ENCODE data around the gene ZNF446. TPM values are rescaled to one million over a fixed set of nuclear protein-coding genes. Genes with fewer than 3 reads are reported as not detected.

Gene ZNF446
- total and polyA plus RNA-seq, 10 of the 15 experiments (the other 5 are each of a cell fraction or from before 2014, with no cell fraction given), result 0.14 to 6.9 (median 4.1) TPM

DNA sequence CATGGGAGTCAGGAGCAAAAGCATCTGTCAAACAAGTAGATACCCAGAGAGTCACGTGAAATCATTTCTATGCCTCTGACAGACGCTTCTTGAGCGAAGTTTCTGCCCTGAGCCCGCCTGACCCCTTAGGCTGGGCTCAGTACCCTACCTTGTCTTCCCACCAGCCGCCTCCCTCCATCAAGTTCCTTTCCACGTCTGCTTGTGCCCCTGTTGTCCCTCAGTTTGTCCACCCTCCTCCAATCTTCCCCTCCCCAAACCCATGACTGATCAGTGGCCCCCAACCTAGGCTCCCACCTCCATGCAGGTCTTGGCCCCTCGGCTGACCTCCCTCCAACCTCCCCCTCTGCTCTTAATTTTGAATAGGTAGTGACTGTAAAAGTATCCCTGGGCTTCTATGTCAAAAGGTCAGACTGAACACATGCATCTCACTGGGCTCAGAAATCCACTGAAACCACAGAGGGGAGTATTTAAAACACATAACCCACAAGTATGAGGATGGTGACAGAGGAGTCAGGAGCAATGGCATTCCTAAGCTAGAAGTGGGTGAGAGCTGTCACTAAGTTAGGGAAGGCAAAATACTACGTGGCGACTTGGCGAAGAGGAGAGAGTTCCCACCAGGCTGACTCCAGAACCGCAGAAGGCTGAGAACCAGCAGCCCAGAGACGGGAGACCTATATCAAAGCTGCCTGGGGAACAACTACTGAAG is 1.7 kb upstream of the ZNF446 start:
- H3K4me3 ChIP-seq, result no peak overlapping the region

More for the DNA sequence above, 1.7 kb upstream of the ZNF446 start:
- FAIRE-seq (no peak), DNase-seq (ENCODE audit: low read depth, low spot score) (no peak), ATAC-seq (no peak)
- SMC1A ChIA-PET (ENCODE audit: uncharacterized antibody, unreplicated experiment), result interaction anchor here (0.9 to 1.3 kb wide), 2 partner anchors 14 to 22 kb away, joined by 3 read pairs; partner anchors contain the start of gene ZNF324B
- Histone ChIP-seq H4K20me1 (ENCODE audit: control insufficient read depth, insufficient read depth) (no peaks in the 10 kb centered on the region), H3K9ac (ENCODE audit: control insufficient read depth, insufficient read depth, low read length) (no peak overlapping the region; the same call in 1 of the 2 replicates), H3K27ac (ENCODE audit: control insufficient read depth, insufficient read depth) (no peak overlapping the region), H3K9me3 (replicated peaks; ENCODE audit: control insufficient read depth, insufficient read depth, low read length) (no peaks in the 10 kb centered on the region), H3K36me3 (ENCODE audit: control insufficient read depth in 2 of 2, insufficient read depth in 2 of 2, low read length in 1 of 2) (peaks cover 7% of the 10 kb centered on the region in 2 experiments), H2AFZ (ENCODE audit: control insufficient read depth, low read depth, low read length) (no peak overlapping the region), H3K27me3 (replicated peaks in 1 of 2; ENCODE audit: control insufficient read depth in 2 of 2, insufficient read depth in 2 of 2, low read length in 1 of 2) (no peaks in the 10 kb centered on the region), H3K79me2 (ENCODE audit: control insufficient read depth, insufficient read depth, low read length) (no peaks in the 10 kb centered on the region; the same call in none of the 2 replicates), H3K4me1 (ENCODE audit: control insufficient read depth, insufficient read depth, low read length) (peaks cover 21% of the 10 kb centered on the region), H3K4me2 (ENCODE audit: control insufficient read depth, insufficient read depth) (peak overlapping the region; percentile 83; the same call in 1 of the 2 replicates)
- POLR2A ChIA-PET, result interaction anchor here (1.9 kb wide), 1 partner anchor 112 kb away, joined by 5 read pairs; the partner anchor contains the start of gene ZNF497
- in situ Hi-C loops (cut with MboI), result no loop called here
- CTCF ChIA-PET, result no interaction called here
- RAD21 ChIA-PET (ENCODE audit: unreplicated experiment), result no interaction called here
- no peak for TF ChIP-seq RFX5 (IDR thresholded peaks at IDR 0.05; ENCODE audit: low read depth, low read length)
- TF ChIP-seq PRDM15 (CRISPR knock-in tag; IDR thresholded peaks at IDR 0.05), result no peak
- no peak for TF ChIP-seq RELB (IDR thresholded peaks at IDR 0.05; ENCODE audit: low read depth)
- no peak for TF ChIP-seq RB1 (IDR thresholded peaks at IDR 0.05; ENCODE audit: borderline replicate concordance)
- TF ChIP-seq POU2F2 (IDR thresholded peaks at IDR 0.05; ENCODE audit: borderline replicate concordance, low read depth, low read length), result no peak
- no peak for TF ChIP-seq ZNF274 (IDR thresholded peaks at IDR 0.05; ENCODE audit: insufficient read depth, insufficient read length)
- TF ChIP-seq SIN3A (IDR thresholded peaks at IDR 0.05; ENCODE audit: low read depth, low read length), result no peak
- no peak for TF ChIP-seq POLR2AphosphoS2 (IDR thresholded peaks at IDR 0.05; ENCODE audit: low read depth, low read length)
- no peak for TF ChIP-seq HDAC6 (IDR thresholded peaks at IDR 0.05; ENCODE audit: unreplicated experiment)
- no peak; the same call in 1 of the 2 replicates for TF ChIP-seq POLR2A (IDR thresholded peaks at IDR 0.05; ENCODE audit: low read depth, low read length)
- TF ChIP-seq NR2C2 (IDR thresholded peaks at IDR 0.05; ENCODE audit: borderline replicate concordance, control insufficient read depth, insufficient read length, low read depth), result no peak
- TF ChIP-seq RCOR1 (conservative IDR thresholded peaks at IDR 0.05; ENCODE audit: low read depth, low read length), result no peak
- no TSS peak for BruUV-seq (replicated peaks)
- intact Hi-C loops (cut with micrococcal nuclease; ENCODE audit: unreplicated experiment), result no loop called here
- 87% methylated on average over 12 of the region's 12 CpGs for WGBS (ENCODE audit: insufficient coverage, insufficient replicate concordance, low lambda C conversion rate, missing lambda C conversion rate)
